Measurements from ENCODE around the gene TAF7L.

GRCh38 chrX:101257448-101258258 lies 33.5 kb downstream of the TAF7L start:
- no peak for TF ChIP-seq ZNF324 (tag by site-specific recombination; IDR thresholded peaks at IDR 0.05)
- TF ChIP-seq ZNF501 (tag by site-specific recombination; IDR thresholded peaks at IDR 0.05): no peak
- no peak for TF ChIP-seq INSM2 (tag by site-specific recombination; IDR thresholded peaks at IDR 0.05)
- TF ChIP-seq, protein P1, sequence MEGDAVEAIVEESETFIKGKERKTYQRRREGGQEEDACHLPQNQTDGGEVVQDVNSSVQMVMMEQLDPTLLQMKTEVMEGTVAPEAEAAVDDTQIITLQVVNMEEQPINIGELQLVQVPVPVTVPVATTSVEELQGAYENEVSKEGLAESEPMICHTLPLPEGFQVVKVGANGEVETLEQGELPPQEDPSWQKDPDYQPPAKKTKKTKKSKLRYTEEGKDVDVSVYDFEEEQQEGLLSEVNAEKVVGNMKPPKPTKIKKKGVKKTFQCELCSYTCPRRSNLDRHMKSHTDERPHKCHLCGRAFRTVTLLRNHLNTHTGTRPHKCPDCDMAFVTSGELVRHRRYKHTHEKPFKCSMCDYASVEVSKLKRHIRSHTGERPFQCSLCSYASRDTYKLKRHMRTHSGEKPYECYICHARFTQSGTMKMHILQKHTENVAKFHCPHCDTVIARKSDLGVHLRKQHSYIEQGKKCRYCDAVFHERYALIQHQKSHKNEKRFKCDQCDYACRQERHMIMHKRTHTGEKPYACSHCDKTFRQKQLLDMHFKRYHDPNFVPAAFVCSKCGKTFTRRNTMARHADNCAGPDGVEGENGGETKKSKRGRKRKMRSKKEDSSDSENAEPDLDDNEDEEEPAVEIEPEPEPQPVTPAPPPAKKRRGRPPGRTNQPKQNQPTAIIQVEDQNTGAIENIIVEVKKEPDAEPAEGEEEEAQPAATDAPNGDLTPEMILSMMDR (tag by site-specific recombination; IDR thresholded peaks at IDR 0.05): no peak
- no peak for TF ChIP-seq ZNF510 (tag by site-specific recombination; IDR thresholded peaks at IDR 0.05; ENCODE audit: insufficient replicate concordance)
- no peak for TF ChIP-seq ZNF266 (tag by site-specific recombination; IDR thresholded peaks at IDR 0.05; ENCODE audit: low read depth)
- no peak for TF ChIP-seq ZNF629 (tag by site-specific recombination; IDR thresholded peaks at IDR 0.05)
- TF ChIP-seq ZNF670 (tag by site-specific recombination; IDR thresholded peaks at IDR 0.05; ENCODE audit: low read depth): no peak

Data from HEK293 (cell line).